NCI-H1417 treated with DMSO at 0.1 percent for 48 hours (cell line): ENCODE results near the gene ATP8B4.
"Not testable (repeated sequence)": the region's sequence is repeated elsewhere in the genome, so short reads cannot be mapped to it uniquely, and the experiment has no call there.

ENCODE experiments used
- DNase-seq: peaks from one replicate; lab custom pipeline; 2025; lab: John Stamatoyannopoulos, UW

ATP8B4 gene

GRCh38 chr15:50107591-50108408 is 11.2 kb downstream of the ATP8B4 start:
- no peak for DNase-seq

- DNase-seq, result no peak
These were observed 11.9 kb downstream of the ATP8B4 start for GRCh38 chr15:50107157-50107556.

GRCh38 chr15:50106457-50106856 is 12.6 kb downstream of the ATP8B4 start:
- DNase-seq, result no peak

- DNase-seq, result no peak
These were observed 18.5 kb downstream of the ATP8B4 start for GRCh38 chr15:50100486-50100885.

- no peak for DNase-seq
These were observed 20.5 kb downstream of the ATP8B4 start for GRCh38 chr15:50098545-50098944.

- no peak for DNase-seq
These were observed 22.9 kb downstream of the ATP8B4 start for GRCh38 chr15:50095938-50096821.

- DNase-seq, result not testable (repeated sequence)
These were observed 29.6 kb downstream of the ATP8B4 start for GRCh38 chr15:50089386-50089785.

GRCh38 chr15:50084932-50085331 is 34.1 kb downstream of the ATP8B4 start:
- no peak for DNase-seq

- no peak for DNase-seq
These were observed 35.5 kb downstream of the ATP8B4 start for GRCh38 chr15:50083424-50084025.

- no peak for DNase-seq
These were observed 37.0 kb downstream of the ATP8B4 start for GRCh38 chr15:50082066-50082465.

- DNase-seq, result no peak
These were observed 41.4 kb downstream of the ATP8B4 start for GRCh38 chr15:50077651-50078050.

GRCh38 chr15:50077176-50077575 is 41.9 kb downstream of the ATP8B4 start:
- no peak for DNase-seq

GRCh38 chr15:50075319-50075718 is 43.7 kb downstream of the ATP8B4 start:
- no peak for DNase-seq

- no peak for DNase-seq
These were observed 47.3 kb downstream of the ATP8B4 start for GRCh38 chr15:50071551-50072258.

GRCh38 chr15:50068016-50068415 is 51.0 kb downstream of the ATP8B4 start:
- DNase-seq, result no peak

- no peak for DNase-seq
These were observed 51.8 kb downstream of the ATP8B4 start for GRCh38 chr15:50067254-50067653.

GRCh38 chr15:50066666-50067065 is 52.4 kb downstream of the ATP8B4 start:
- no peak for DNase-seq

GRCh38 chr15:50066202-50066601 is 52.8 kb downstream of the ATP8B4 start:
- DNase-seq, result no peak

- DNase-seq, result no peak
These were observed 53.8 kb downstream of the ATP8B4 start for GRCh38 chr15:50065279-50065678.

GRCh38 chr15:50064673-50065072 is 54.4 kb downstream of the ATP8B4 start:
- DNase-seq, result no peak

- no peak for DNase-seq
These were observed 55.8 kb downstream of the ATP8B4 start for GRCh38 chr15:50063226-50063625.

GRCh38 chr15:50061503-50061902 is 57.5 kb downstream of the ATP8B4 start:
- no peak for DNase-seq
